Effector memory CD4-positive, alpha-beta T cell (primary cell): Measurements from ENCODE around the gene ZNF512B.
"Not testable (repeated sequence)": the region's sequence is repeated elsewhere in the genome, so short reads cannot be mapped to it uniquely, and the experiment has no call there.

Experiments used
- DNase-seq, 3 donors: peaks; one replicate each; pipeline ENCODE4 v3.0.0-alpha.2; 2020
- H3K27ac ChIP-seq: 2 replicates; pipeline ENCODE4 v1.7.0; 2013; ENCODE audit warnings: mild to moderate bottlenecking, low read length, moderate library complexity; ENCODE audit not compliant: insufficient read depth, poor library complexity, severe bottlenecking
- H3K27me3 ChIP-seq: replicated peaks from 2 replicates; pipeline ENCODE4 v1.7.0; 2013; ENCODE audit warnings: mild to moderate bottlenecking, low read length; ENCODE audit not compliant: insufficient read depth, control insufficient read depth, poor library complexity, severe bottlenecking
- H3K36me3 ChIP-seq: 2 replicates; pipeline ENCODE4 v1.7.0; 2013; ENCODE audit warnings: mild to moderate bottlenecking, low read length, moderate library complexity; ENCODE audit not compliant: control insufficient read depth, insufficient read depth
- H3K4me1 ChIP-seq: 2 replicates; pipeline ENCODE4 v1.7.0; 2013; ENCODE audit warnings: low read length, mild to moderate bottlenecking; ENCODE audit not compliant: control insufficient read depth, insufficient read depth, poor library complexity, severe bottlenecking
- H3K4me3 ChIP-seq: 2 replicates; pipeline ENCODE4 v1.7.0; 2013; ENCODE audit warnings: low read length, low read depth, mild to moderate bottlenecking; ENCODE audit not compliant: insufficient read depth, poor library complexity, severe bottlenecking
- H3K9me3 ChIP-seq: 2 replicates; pipeline ENCODE4 v1.7.0; 2013; ENCODE audit warnings: mild to moderate bottlenecking, low read length, moderate library complexity; ENCODE audit not compliant: control insufficient read depth

Gene ZNF512B

DNA sequence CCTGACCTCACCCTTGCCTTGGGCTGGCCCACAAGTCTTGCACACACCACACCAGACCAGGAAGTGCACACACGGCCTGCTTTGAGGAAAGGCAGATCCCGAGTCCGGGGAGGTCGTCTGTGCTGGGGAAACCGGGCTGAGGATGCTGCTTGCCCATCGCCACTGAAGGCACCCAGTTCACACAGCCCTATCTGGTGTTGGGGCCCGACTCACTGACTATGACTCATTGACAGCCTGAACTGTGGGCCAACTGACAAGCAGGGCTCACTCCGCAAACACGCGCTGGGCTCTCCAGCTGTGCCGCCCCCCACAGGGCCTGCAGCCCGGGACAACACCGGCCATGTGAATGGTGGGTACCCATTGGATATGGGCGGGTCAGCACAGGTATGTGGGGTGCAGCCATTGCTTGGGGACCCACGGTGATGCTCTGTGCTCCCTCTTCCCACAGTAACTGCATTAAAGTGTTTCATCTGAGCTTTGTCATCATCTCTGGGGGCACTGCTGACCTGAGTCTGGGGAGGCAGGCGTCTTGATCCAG, 8.1 kb upstream of the ZNF512B start:
- Histone ChIP-seq H3K9me3 (no peaks in the 10 kb centered on the region), H3K4me3 (peak overlapping the region; percentile 62), H3K36me3 (peaks cover 12% of the 10 kb centered on the region), H3K27ac (peak overlapping the region; percentile 72), H3K4me1 (peaks cover 41% of the 10 kb centered on the region), H3K27me3 (no peaks in the 10 kb centered on the region)
- peak in 1 of 3 donors; percentile 29 for DNase-seq

- H3K4me1 ChIP-seq = peaks cover 41% of the 10 kb centered on the region
- H3K27ac ChIP-seq = peak overlapping the region; percentile 72
- peaks cover 12% of the 10 kb centered on the region for H3K36me3 ChIP-seq
- H3K27me3 ChIP-seq = no peaks in the 10 kb centered on the region
- no peaks in the 10 kb centered on the region for H3K9me3 ChIP-seq
- no peak for DNase-seq
- no peak overlapping the region for H3K4me3 ChIP-seq
Observed at GRCh38 chr20:63976980-63977738, 7.4 kb upstream of the ZNF512B start.

DNA sequence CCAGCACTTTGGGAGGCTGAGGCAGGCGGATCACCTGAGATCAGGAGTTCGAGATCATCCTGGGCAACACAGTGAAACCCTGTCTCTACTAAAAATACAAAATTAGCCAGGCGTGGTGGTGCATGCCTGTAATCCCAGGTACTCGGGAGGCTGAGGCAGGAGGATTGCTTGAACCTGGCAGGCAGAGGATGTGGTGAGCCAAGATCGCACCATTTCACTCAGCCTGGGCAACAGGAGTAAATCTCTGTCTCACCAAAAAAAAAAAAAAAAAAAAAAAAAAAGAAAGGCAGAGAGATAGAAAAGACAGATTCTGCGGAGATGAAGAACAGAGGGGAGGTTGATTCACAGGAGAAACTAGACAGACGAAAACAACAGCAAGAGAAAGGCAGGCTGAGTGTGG, 6.8 kb upstream of the ZNF512B start:
- H3K27me3 ChIP-seq, H3K27ac ChIP-seq, H3K9me3 ChIP-seq, H3K4me3 ChIP-seq, DNase-seq: not testable (repeated sequence)
- H3K36me3 ChIP-seq = peaks cover 12% of the 10 kb centered on the region
- peaks cover 37% of the 10 kb centered on the region for H3K4me1 ChIP-seq

GRCh38 chr20:63974402-63975200, 4.9 kb upstream of the ZNF512B start:
- Histone ChIP-seq H3K27ac (no peak overlapping the region), H3K9me3 (no peaks in the 10 kb centered on the region), H3K27me3 (no peaks in the 10 kb centered on the region), H3K4me1 (peaks cover 25% of the 10 kb centered on the region), H3K4me3 (no peak overlapping the region), H3K36me3 (peaks cover 12% of the 10 kb centered on the region)
- DNase-seq = no peak

DNA sequence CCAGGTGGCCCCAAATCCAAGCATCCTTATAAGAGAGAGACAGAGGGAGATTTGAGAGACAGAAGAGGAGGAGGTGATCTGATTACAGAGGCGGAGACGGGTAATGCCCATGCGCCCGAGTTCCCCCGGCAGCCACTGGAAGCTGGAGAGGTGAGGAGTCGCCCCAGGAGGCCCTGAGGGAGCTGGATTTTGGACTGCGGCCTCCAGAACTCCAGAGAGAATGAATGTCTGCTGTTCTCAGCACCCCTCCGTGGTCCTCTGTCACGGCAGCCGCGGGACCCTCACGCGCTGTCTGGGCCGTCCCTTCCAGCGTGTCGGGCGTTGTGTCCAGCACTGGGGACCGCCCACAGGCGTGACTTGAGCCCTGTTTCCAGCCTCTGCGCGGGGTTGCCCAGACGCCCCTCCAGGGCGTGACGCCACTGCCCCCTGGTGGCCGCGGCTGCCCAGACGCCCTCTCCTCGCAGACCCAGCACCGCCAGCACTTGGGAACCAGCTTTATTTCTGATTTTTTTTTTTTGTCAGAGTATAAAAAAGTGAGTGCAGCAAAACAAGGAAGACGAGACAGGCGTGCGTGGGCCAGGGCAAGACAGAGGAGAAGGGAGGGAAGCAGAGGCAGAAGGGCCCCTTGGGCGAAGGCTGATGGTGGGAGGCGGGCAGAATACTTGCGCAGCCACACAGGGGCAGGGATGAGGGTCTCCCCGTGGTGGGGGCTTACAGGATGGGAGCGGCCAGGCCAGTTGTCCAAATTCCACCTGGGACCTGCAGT, 4.1 kb upstream of the ZNF512B start:
- peak; percentile 54 to 63 (median 62) for DNase-seq
- Histone ChIP-seq H3K4me1 (peaks cover 26% of the 10 kb centered on the region), H3K27ac (no peak overlapping the region), H3K36me3 (peaks cover 12% of the 10 kb centered on the region), H3K27me3 (no peaks in the 10 kb centered on the region), H3K4me3 (no peak overlapping the region), H3K9me3 (no peaks in the 10 kb centered on the region)

DNA sequence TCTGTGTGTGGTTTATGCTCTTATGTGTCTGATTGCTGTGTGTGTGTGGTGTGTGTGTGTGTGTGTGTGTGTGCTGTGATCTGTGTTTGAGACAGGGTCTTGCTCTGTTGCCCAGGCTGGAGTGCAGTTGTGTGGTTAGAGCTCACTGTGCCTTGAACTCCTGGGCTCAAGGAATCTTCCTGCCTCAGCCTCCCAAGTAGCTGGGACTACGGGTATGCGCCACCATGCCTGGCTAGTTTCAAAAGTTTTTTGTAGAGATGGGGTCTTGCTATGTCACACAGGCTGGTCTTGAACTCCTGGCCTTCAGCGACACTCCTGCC, 3.4 kb upstream of the ZNF512B start:
- Histone ChIP-seq H3K27ac (no peak overlapping the region), H3K36me3 (peaks cover 12% of the 10 kb centered on the region), H3K4me3 (no peak overlapping the region)

DNA sequence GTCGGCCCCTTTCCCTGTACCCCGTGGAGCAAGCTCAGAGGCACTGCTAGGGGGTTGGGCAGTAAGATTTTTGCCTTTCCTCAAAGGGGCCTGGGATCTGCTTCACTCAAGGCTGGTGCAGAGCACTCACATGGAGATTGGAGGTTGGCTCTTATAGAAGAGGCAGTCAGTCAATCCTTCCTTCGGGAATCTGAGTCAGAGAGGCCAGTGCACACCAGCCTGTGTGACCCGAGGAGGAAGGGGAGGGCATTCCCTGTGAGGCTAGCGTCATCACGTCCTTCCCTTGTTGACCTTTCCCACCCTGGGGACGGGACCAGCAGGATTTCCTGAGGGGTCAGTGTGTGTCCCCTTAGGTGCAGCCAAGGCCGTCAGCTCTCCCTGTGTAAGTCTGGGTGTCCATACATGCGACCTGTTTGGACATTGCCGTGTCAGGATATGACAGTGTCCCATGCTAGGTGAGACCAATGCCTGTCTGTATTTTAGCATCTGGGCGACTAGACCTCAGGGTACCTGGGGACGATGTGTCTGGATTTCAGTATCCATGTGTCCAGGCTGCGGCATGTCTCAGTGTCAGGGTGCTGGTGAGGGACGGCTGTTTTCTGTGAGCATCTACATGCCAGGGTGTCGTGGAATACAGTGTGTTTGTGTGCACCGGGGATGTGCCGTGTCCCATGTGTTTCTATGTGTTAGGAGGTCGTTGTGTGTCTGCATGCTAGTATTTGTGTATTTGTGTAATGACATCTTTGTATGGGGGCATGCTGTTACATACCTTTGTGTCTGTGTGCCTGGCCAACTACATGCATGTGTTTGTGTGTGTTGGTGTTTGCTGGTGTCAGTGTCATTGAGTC, 2.8 kb upstream of the ZNF512B start:
- Histone ChIP-seq H3K9me3 (no peaks in the 10 kb centered on the region), H3K36me3 (peaks cover 12% of the 10 kb centered on the region), H3K27ac (no peak overlapping the region), H3K4me3 (no peak overlapping the region), H3K4me1 (peaks cover 19% of the 10 kb centered on the region), H3K27me3 (no peaks in the 10 kb centered on the region)
- no peak for DNase-seq

More for the DNA sequence above, 3.4 kb upstream of the ZNF512B start:
- Histone ChIP-seq H3K4me1 (peaks cover 24% of the 10 kb centered on the region), H3K9me3 (no peaks in the 10 kb centered on the region), H3K27me3 (no peaks in the 10 kb centered on the region)
- no peak for DNase-seq

DNA sequence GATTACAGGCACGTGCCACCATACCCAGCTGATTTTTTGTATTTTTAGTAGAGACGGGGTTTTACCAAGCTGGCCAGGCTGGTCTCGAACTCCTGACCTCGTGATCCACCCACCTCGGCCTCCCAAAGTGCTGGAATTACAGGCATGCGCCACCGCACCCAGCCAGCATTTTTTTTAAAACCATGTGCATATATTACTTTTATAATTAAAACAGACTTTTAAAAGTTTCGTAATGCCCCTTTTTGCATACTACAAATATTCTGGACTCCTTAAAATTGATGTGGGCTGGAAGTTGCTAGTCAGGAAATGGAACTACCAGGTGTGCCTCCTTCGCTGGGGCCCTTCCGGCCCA, 2.2 kb upstream of the ZNF512B start:
- not testable (repeated sequence) for H3K4me3 ChIP-seq, H3K27me3 ChIP-seq, H3K27ac ChIP-seq, H3K9me3 ChIP-seq, DNase-seq
- peaks cover 14% of the 10 kb centered on the region for H3K4me1 ChIP-seq
- H3K36me3 ChIP-seq = peaks cover 12% of the 10 kb centered on the region

DNA sequence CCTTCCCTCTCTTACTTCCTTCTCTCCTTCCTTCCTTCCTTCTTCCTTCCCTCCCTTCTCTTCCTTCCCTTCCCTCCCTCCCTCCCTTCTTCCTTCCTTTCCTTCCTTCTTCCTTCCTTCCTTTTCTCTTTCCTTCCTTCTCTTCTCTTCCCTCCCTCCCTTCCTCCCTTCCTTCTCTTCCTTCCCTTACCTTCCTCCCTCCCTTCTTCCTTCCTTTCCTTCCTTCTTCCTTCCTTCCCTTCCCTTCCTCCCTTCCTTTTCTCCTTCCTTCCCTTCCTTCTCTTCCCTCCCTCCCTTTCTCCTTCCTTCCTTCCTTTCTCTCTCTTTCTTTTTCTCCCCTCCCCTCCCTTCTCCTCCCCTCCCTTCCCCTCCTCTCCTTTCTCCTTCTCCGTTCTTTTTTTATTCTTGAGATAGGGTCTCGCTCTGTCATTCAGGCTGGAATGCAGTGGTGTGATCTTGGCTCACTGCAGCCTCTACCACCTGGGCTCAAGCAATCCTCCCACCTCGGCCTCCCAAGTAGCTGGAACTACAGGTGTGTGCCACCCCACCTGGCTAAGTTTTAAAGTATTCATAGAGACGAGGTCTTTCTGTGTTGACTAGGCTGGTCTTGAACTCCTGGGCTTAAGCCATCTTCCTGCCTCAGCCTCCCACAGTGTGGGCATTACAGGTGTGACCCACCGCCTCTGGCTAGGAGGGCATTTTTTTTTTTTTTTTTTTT, 1.1 kb upstream of the ZNF512B start:
- no peak for DNase-seq
- Histone ChIP-seq H3K27ac (no peak overlapping the region), H3K4me3 (no peak overlapping the region), H3K27me3 (no peaks in the 10 kb centered on the region), H3K36me3 (peaks cover 12% of the 10 kb centered on the region), H3K9me3 (no peaks in the 10 kb centered on the region), H3K4me1 (peaks cover 14% of the 10 kb centered on the region)
